H9 (cell line): ENCODE data around the gene TRMU. TPM values are rescaled to one million over a fixed set of nuclear protein-coding genes. Genes with fewer than 3 reads are reported as not detected.

Experiments used
- DNase-seq: peaks from one replicate; pipeline ENCODE4 v3.0.0-alpha.2; 2017
- H2AFZ ChIP-seq: one replicate; pipeline ENCODE4 v1.6.1; 2013; ENCODE audit warnings: mild to moderate bottlenecking, low read length, control low read depth, moderate library complexity
- H2AK5ac ChIP-seq: 2 replicates; pipeline ENCODE4 v1.6.1; 2013; ENCODE audit warnings: low read length, control low read depth, mixed read lengths; ENCODE audit not compliant: insufficient read length
- H2BK120ac ChIP-seq: one replicate; pipeline ENCODE4 v1.6.1; 2013; ENCODE audit warnings: low read depth, mild to moderate bottlenecking, low read length, control low read depth, inconsistent platforms; ENCODE audit not compliant: poor library complexity, severe bottlenecking
- H2BK12ac ChIP-seq: 2 replicates; pipeline ENCODE4 v1.6.1; 2013; ENCODE audit warnings: low read length, control low read depth, mixed read lengths, low read depth; ENCODE audit not compliant: insufficient read length
- H2BK15ac ChIP-seq: 2 replicates; pipeline ENCODE4 v1.6.1; 2013; ENCODE audit warnings: low read depth, low read length, control low read depth
- H2BK20ac ChIP-seq: one replicate; pipeline ENCODE4 v1.6.1; 2013; ENCODE audit warnings: low read depth, mild to moderate bottlenecking, low read length, control low read depth, inconsistent platforms; ENCODE audit not compliant: poor library complexity, severe bottlenecking
- H2BK5ac ChIP-seq: 2 replicates; pipeline ENCODE4 v1.6.1; 2013; ENCODE audit warnings: low read length, control low read depth, mixed read lengths; ENCODE audit not compliant: insufficient read length
- H3K14ac ChIP-seq: 2 replicates; pipeline ENCODE4 v1.6.1; 2013; ENCODE audit warnings: low read length, control low read depth; ENCODE audit not compliant: insufficient read depth
- H3K18ac ChIP-seq: 2 replicates; pipeline ENCODE4 v1.6.1; 2013; ENCODE audit warnings: low read depth, mild to moderate bottlenecking, mixed read lengths, low read length, control low read depth; ENCODE audit not compliant: insufficient read length
- H3K23ac ChIP-seq: 2 replicates; pipeline ENCODE4 v1.6.1; 2013; ENCODE audit warnings: low read length, control low read depth, mixed read lengths, low read depth; ENCODE audit not compliant: insufficient read length
- H3K23me2 ChIP-seq: 2 replicates; pipeline ENCODE4 v1.6.1; 2013; ENCODE audit warnings: low read depth, mild to moderate bottlenecking, mixed read lengths, low read length, control low read depth; ENCODE audit not compliant: insufficient read length, poor library complexity, severe bottlenecking
- H3K27ac ChIP-seq: 2 replicates; pipeline ENCODE4 v1.5.1; 2013; ENCODE audit warnings: low read length, control low read depth, mixed read lengths, low read depth; ENCODE audit not compliant: insufficient read length
- H3K27me3 ChIP-seq: 2 replicates; pipeline ENCODE4 v1.6.1; 2013; ENCODE audit warnings: low read length, control low read depth, inconsistent platforms; ENCODE audit not compliant: insufficient read depth
- H3K4ac ChIP-seq: 2 replicates; pipeline ENCODE4 v1.6.1; 2013; ENCODE audit warnings: low read depth, mild to moderate bottlenecking, control low read depth, inconsistent platforms, low read length, moderate library complexity
- H3K4me1 ChIP-seq: 2 replicates; pipeline ENCODE4 v1.6.1; 2013; ENCODE audit warnings: low read length, control low read depth, inconsistent platforms; ENCODE audit not compliant: insufficient read depth
- H3K4me2 ChIP-seq: 2 replicates; pipeline ENCODE4 v1.6.1; 2013; ENCODE audit warnings: low read length, control low read depth, mixed read lengths; ENCODE audit not compliant: insufficient read length, insufficient read depth
- H3K56ac ChIP-seq: 2 replicates; pipeline ENCODE4 v1.6.1; 2013; ENCODE audit warnings: low read depth, mild to moderate bottlenecking, mixed read lengths, low read length, control low read depth; ENCODE audit not compliant: insufficient read length
- H3K79me1 ChIP-seq: 2 replicates; pipeline ENCODE4 v1.6.1; 2013; ENCODE audit warnings: low read depth, mild to moderate bottlenecking, moderate library complexity, low read length, control low read depth, inconsistent platforms; ENCODE audit not compliant: insufficient read depth, poor library complexity, severe bottlenecking
- H3K79me2 ChIP-seq: 2 replicates; pipeline ENCODE4 v1.6.1; 2013; ENCODE audit warnings: low read length, control low read depth, inconsistent platforms; ENCODE audit not compliant: insufficient read depth
- H3K9ac ChIP-seq: 2 replicates; pipeline ENCODE4 v1.6.1; 2013; ENCODE audit warnings: low read length, control low read depth, mixed read lengths; ENCODE audit not compliant: insufficient read length; ENCODE audit errors: extremely low read depth
- H3K9me3 ChIP-seq: one replicate; pipeline ENCODE4 v1.6.1; 2013; ENCODE audit warnings: low read depth, low read length, inconsistent platforms; ENCODE audit not compliant: control insufficient read depth
- H3T11ph ChIP-seq: one replicate; pipeline ENCODE4 v1.6.1; 2013; ENCODE audit warnings: mild to moderate bottlenecking, low read length, control low read depth, inconsistent platforms
- H4K20me1 ChIP-seq: one replicate; pipeline ENCODE4 v1.6.1; 2013; ENCODE audit not compliant: control insufficient read depth, insufficient read length, insufficient read depth
- H4K5ac ChIP-seq: 2 replicates; pipeline ENCODE4 v1.6.1; 2013; ENCODE audit warnings: low read depth, mild to moderate bottlenecking, mixed read lengths, low read length, control low read depth; ENCODE audit not compliant: insufficient read length
- H4K8ac ChIP-seq: replicated peaks from 2 replicates; pipeline ENCODE4 v1.6.1; 2013; ENCODE audit warnings: low read length, control low read depth, mixed read lengths, low read depth; ENCODE audit not compliant: insufficient read length
- H4K91ac ChIP-seq: 2 replicates; pipeline ENCODE4 v1.6.1; 2013; ENCODE audit warnings: low read depth, mild to moderate bottlenecking, moderate library complexity, mixed read lengths, low read length, control low read depth; ENCODE audit not compliant: insufficient read length
- H3K27ac Mint-ChIP-seq, 3 experiments: 2 replicates in 2 of 3; 3 replicates in 1 of 3; pipeline ENCODE4 v1.8.0; 2020 to 2021; ENCODE audit warnings: mixed read lengths in 3 of 3, mild to moderate bottlenecking in 1 of 3, moderate library complexity in 1 of 3
- H3K27me3 Mint-ChIP-seq: 2 replicates; pipeline ENCODE4 v1.8.0; 2021; ENCODE audit warnings: low read depth, mild to moderate bottlenecking, moderate library complexity, mixed read lengths
- H3K36me3 Mint-ChIP-seq, 3 experiments: 2 replicates in 2 of 3; 3 replicates in 1 of 3; pipeline ENCODE4 v1.8.0; 2020 to 2021; ENCODE audit warnings: low read depth in 3 of 3, mixed read lengths in 3 of 3; ENCODE audit not compliant: insufficient read depth in 1 of 3
- H3K4me1 Mint-ChIP-seq, 2 experiments: 2 replicates each; pipeline ENCODE4 v1.8.0; 2020; ENCODE audit warnings: mixed read lengths in 2 of 2
- H3K4me3 Mint-ChIP-seq, 2 experiments: 2 replicates in 1 of 2; 3 replicates in 1 of 2; pipeline ENCODE4 v1.8.0; 2020 to 2021; ENCODE audit warnings: mild to moderate bottlenecking in 2 of 2, mixed read lengths in 2 of 2, moderate library complexity in 1 of 2
- H3K9me3 Mint-ChIP-seq, 2 experiments: 2 replicates in 1 of 2; 3 replicates in 1 of 2; pipeline ENCODE4 v1.8.0; 2020; ENCODE audit warnings: mild to moderate bottlenecking in 2 of 2, mixed read lengths in 2 of 2, moderate library complexity in 1 of 2
- WGBS: extraction: QIAGEN DNeasy Blood & Tissue Kit; methylation state at CpG from one replicate; pipeline ENCODE4 v1.1.7; 2013; ENCODE audit warnings: missing lambda C conversion rate, low lambda C conversion rate, mixed read lengths; ENCODE audit not compliant: insufficient read length; ENCODE audit errors: extremely low coverage; 5-methylcytosine and 5-hydroxymethylcytosine counted together
- total RNA-seq: library from RNA; stranded (reverse); gene quantifications from 2 replicates; pipeline ENCODE4 v1.2.1, GENCODE V29; 2021
- TF ChIP-seq, protein P1 (sequence below): fragments of 200-600 bp; sonication (generic); conservative IDR thresholded peaks from 3 replicates; pipeline ENCODE4 v1.8.0; 2021; ENCODE audit warnings: antibody characterized with exemption, mild to moderate bottlenecking

Gene TRMU
- total RNA-seq, 1 experiment from 2014 or later = 86.3 TPM

GRCh38 chr22:46292173-46292572 is 43.3 kb upstream of the TRMU start:
- WGBS = no CpG with 5 or more reads among the region's 3 CpGs
- no peaks in the 10 kb centered on the region; the same call in 1 of the 2 replicates for H3K27me3 Mint-ChIP-seq
- H2BK20ac ChIP-seq = no peak overlapping the region

More at GRCh38 chr22:46292173-46292572, 43.3 kb upstream of the TRMU start:
- Histone ChIP-seq H3T11ph (no peak overlapping the region), H3K4me2 (no peak overlapping the region), H3K27me3 (no peaks in the 10 kb centered on the region), H3K4me1 (no peaks in the 10 kb centered on the region), H4K91ac (no peak overlapping the region), H2BK120ac (no peak overlapping the region), H3K23me2 (peaks cover 4% of the 10 kb centered on the region), H3K56ac (no peak overlapping the region), H4K20me1 (no peaks in the 10 kb centered on the region), H3K27ac (no peak overlapping the region), H3K14ac (no peak overlapping the region), H4K8ac (no peak overlapping the region), H3K79me1 (no peaks in the 10 kb centered on the region), H2BK12ac (no peak overlapping the region), H3K18ac (no peak overlapping the region), H3K9ac (no peak overlapping the region), H3K9me3 (no peaks in the 10 kb centered on the region), H2BK5ac (no peak overlapping the region), H3K23ac (no peak overlapping the region), H3K79me2 (no peaks in the 10 kb centered on the region), H2BK15ac (no peak overlapping the region), H2AK5ac (no peak overlapping the region), H3K4ac (no peak overlapping the region), H2AFZ (no peak overlapping the region), H4K5ac (no peak overlapping the region)
- DNase-seq = no peak
- H3K9me3 Mint-ChIP-seq = no peaks in the 10 kb centered on the region
- peaks cover 12 to 13% of the 10 kb centered on the region in 2 experiments for H3K4me1 Mint-ChIP-seq
- no peak overlapping the region; a peak in 1 of 5 replicates for H3K4me3 Mint-ChIP-seq
- TF ChIP-seq, protein P1, sequence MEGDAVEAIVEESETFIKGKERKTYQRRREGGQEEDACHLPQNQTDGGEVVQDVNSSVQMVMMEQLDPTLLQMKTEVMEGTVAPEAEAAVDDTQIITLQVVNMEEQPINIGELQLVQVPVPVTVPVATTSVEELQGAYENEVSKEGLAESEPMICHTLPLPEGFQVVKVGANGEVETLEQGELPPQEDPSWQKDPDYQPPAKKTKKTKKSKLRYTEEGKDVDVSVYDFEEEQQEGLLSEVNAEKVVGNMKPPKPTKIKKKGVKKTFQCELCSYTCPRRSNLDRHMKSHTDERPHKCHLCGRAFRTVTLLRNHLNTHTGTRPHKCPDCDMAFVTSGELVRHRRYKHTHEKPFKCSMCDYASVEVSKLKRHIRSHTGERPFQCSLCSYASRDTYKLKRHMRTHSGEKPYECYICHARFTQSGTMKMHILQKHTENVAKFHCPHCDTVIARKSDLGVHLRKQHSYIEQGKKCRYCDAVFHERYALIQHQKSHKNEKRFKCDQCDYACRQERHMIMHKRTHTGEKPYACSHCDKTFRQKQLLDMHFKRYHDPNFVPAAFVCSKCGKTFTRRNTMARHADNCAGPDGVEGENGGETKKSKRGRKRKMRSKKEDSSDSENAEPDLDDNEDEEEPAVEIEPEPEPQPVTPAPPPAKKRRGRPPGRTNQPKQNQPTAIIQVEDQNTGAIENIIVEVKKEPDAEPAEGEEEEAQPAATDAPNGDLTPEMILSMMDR = no peak
- H3K36me3 Mint-ChIP-seq = peaks cover 2 to 23% (median 18%) of the 10 kb centered on the region in 3 experiments; a peak in 6 of 7 replicates
- no peak overlapping the region for H3K27ac Mint-ChIP-seq
